Calu3 (cell line): ENCODE data around the gene PCGF3. TPM values are rescaled to one million over a fixed set of nuclear protein-coding genes. Genes with fewer than 3 reads are reported as not detected.

ENCODE experiments used
- BruUV-seq: library from RNA; stranded (reverse); fragments of 400-500 nt; replicated peaks from 2 replicates; lab custom pipeline; 2021; lab: Mats Ljungman, UMichigan
- CTCF ChIA-PET: fragments of 300-600 bp; sonication (Branson Sonifier 250); formaldehyde crosslinking; loops from one replicate; lab custom pipeline; 2022; ENCODE audit warnings: antibody characterized with exemption; lab: Charles Lee
- DNase-seq: peaks from one replicate; pipeline ENCODE4 v3.0.0; 2022
- H3K27ac Mint-ChIP-seq: one replicate; pipeline ENCODE4 v1.8.0; 2022; ENCODE audit warnings: mixed read lengths; ENCODE audit not compliant: unreplicated experiment
- H3K27me3 Mint-ChIP-seq: one replicate; pipeline ENCODE4 v1.8.0; 2022; ENCODE audit warnings: mixed read lengths; ENCODE audit not compliant: unreplicated experiment
- H3K36me3 Mint-ChIP-seq: one replicate; pipeline ENCODE4 v1.8.0; 2022; ENCODE audit warnings: mild to moderate bottlenecking, moderate library complexity, mixed read lengths; ENCODE audit not compliant: insufficient read depth, unreplicated experiment
- H3K4me1 Mint-ChIP-seq: one replicate; pipeline ENCODE4 v1.8.0; 2022; ENCODE audit warnings: mild to moderate bottlenecking, low read depth, mixed read lengths; ENCODE audit not compliant: unreplicated experiment
- H3K4me3 Mint-ChIP-seq: one replicate; pipeline ENCODE4 v1.8.0; 2022; ENCODE audit warnings: mild to moderate bottlenecking, low read depth, moderate library complexity, mixed read lengths; ENCODE audit not compliant: unreplicated experiment
- H3K9me3 Mint-ChIP-seq: one replicate; pipeline ENCODE4 v1.8.0; 2022; ENCODE audit warnings: low read depth, mixed read lengths; ENCODE audit not compliant: unreplicated experiment
- intact Hi-C: fragments of 100-400 bp; cut with micrococcal nuclease; formaldehyde crosslinking; loops from one replicate; pipeline ENCODE4 v1.10.0; 2022; ENCODE audit not compliant: unreplicated experiment
- total RNA-seq: library from RNA; stranded (reverse); gene quantifications from 2 replicates; pipeline ENCODE4 v1.2.3, GENCODE V29; 2022
- TF ChIP-seq, protein P1 (sequence below): fragments of 200-600 bp; IDR thresholded peaks from one replicate; pipeline ENCODE4 v1.8.0; 2022; ENCODE audit warnings: antibody characterized with exemption; ENCODE audit not compliant: unreplicated experiment

Gene PCGF3
- total RNA-seq, 1 experiment from 2014 or later: 30.0 TPM

DNA sequence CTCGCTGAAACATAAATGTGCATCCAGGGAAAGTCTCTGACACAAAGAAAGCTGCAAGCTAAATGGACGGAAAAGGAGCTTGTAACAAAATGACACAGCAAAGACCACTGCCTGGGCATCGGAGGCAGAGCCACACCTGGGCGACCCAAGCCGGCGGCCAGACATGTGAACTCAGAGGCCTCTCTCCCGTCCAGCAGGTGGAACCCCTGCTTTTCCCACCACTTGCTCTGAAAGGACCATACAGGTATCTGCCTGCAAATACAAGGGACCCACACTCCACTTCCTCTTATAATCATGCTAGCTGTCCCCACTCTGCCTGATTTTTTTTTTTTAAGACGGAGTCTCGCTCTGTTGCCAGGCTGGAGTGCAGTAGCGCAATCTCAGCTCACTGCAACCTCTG lies 108.3 kb downstream of the PCGF3 start:
- H3K27me3 Mint-ChIP-seq: peaks cover 46% of the 10 kb centered on the region
- no peak overlapping the region for H3K27ac Mint-ChIP-seq
- peaks cover 7% of the 10 kb centered on the region for H3K36me3 Mint-ChIP-seq
- no peaks in the 10 kb centered on the region for H3K9me3 Mint-ChIP-seq
- CTCF ChIA-PET: interaction anchor here (0.6 kb wide), 1 partner anchor 16 kb away, joined by 5 read pairs; no protein-coding TSS in a partner anchor
- H3K4me1 Mint-ChIP-seq: peaks cover 13% of the 10 kb centered on the region
- TF ChIP-seq, protein P1, sequence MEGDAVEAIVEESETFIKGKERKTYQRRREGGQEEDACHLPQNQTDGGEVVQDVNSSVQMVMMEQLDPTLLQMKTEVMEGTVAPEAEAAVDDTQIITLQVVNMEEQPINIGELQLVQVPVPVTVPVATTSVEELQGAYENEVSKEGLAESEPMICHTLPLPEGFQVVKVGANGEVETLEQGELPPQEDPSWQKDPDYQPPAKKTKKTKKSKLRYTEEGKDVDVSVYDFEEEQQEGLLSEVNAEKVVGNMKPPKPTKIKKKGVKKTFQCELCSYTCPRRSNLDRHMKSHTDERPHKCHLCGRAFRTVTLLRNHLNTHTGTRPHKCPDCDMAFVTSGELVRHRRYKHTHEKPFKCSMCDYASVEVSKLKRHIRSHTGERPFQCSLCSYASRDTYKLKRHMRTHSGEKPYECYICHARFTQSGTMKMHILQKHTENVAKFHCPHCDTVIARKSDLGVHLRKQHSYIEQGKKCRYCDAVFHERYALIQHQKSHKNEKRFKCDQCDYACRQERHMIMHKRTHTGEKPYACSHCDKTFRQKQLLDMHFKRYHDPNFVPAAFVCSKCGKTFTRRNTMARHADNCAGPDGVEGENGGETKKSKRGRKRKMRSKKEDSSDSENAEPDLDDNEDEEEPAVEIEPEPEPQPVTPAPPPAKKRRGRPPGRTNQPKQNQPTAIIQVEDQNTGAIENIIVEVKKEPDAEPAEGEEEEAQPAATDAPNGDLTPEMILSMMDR: no peak
- no TSS peak for BruUV-seq
- H3K4me3 Mint-ChIP-seq: no peak overlapping the region
- no peak for DNase-seq
- intact Hi-C loops: no loop called here

DNA sequence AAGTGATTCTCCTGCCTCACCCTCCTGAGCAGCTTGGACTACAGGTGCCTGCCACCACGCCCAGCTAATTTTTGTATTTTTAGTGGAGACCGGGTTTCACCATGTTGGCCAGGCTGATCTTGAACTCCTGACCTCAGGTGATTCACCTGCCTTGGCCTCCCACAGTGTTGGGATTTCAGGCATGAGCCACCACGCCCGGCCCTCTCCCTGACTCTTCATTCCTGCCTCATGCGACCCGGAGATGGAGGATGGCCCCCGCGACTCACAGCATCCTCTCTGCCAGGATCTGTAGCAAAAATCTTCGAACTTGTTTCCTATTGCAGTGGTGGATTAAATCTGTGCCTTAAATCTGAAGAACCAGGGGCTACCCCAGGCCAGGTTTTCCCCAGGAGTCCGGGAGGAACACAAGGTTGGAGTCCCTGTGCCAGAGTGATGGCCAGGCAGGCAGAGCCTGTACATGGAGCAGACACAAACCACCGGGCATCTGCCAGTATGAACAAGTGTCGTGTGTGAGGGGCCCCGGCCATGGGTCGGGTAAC lies 108.7 kb downstream of the PCGF3 start:
- H3K27ac Mint-ChIP-seq: no peak overlapping the region
- TF ChIP-seq, protein P1: no peak
- H3K4me3 Mint-ChIP-seq: no peak overlapping the region

DNA sequence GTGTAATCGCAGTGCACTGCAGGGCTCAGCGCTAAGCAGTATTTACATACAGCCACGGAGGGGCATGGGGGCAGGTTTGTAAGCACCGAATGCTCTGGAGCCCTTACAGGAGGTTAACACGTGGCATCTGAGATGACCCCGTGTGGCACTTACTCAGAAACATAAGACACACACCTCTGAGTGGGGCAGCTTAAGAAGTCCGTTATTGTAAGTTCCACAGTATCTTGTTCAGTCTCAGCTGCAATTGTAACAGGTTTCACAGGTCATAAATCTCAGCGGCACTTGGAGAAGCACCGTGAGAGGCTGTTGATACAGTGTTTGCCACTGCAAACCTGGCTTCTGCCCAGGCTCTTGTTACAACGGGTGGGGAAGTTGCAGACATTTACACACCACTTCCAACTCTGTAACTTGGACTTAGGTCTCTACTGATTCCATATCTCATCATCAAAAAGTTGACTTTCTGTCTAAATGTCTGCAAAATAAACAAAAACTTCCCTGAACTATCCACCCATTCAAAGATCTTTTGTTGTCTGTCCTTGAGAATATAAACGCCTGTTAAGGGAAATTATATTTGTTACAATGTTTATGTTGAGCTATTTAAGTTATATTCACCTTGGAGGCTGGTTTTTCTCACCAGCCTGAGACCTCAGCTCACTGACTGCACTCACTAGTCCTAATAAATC lies 110.0 kb downstream of the PCGF3 start:
- CTCF ChIA-PET: no interaction called here
- BruUV-seq: no TSS peak

More for the DNA sequence above, 108.7 kb downstream of the PCGF3 start:
- Mint-ChIP-seq H3K9me3 (no peaks in the 10 kb centered on the region), H3K27me3 (peaks cover 46% of the 10 kb centered on the region), H3K36me3 (peaks cover 7% of the 10 kb centered on the region), H3K4me1 (peaks cover 13% of the 10 kb centered on the region)
- CTCF ChIA-PET: interaction anchor here (0.6 kb wide), 1 partner anchor 16 kb away, joined by 5 read pairs; no protein-coding TSS in a partner anchor
- intact Hi-C loops: no loop called here
- BruUV-seq: no TSS peak
- DNase-seq: no peak

DNA sequence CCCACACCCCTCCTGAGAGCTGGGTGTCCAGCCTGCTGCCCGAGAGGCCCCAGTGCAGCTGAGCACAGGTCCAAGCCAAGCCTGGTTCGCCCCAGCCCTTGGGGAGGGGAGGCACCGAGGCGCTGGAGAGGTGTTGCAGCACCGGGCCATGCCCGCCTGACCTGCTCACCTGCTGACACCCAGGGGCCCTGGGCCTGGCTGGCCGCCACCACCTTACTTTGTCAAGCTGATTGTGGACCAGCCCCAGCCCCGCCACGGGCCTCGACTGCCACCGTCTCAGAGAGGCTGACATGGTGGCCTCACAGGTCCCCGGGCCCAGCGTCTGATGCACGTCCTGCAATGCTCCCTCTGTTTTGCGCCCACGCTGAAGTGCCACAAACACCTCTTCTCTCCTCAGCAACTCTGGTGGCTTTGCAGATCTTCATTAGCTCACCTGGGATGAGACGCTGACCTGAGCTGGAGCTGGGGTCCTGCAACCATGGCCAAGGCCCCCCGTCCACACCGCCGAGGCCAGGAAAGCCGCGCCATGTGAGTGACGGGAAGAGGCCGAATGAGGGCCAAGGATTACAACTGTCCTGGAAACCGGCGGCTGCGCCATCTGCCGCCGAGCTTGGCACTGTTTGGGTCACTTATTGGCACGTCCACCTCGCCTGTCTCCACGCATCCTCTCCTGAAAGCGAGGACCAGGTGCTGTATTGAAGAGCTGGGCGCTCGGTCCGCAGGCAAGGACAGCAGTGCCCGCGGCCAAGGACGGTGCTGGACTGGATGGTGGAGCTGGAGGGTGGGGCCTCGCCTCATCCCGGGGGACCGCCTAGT lies 112.7 kb downstream of the PCGF3 start:
- BruUV-seq: no TSS peak
- no peak overlapping the region for H3K4me3 Mint-ChIP-seq
- no peaks in the 10 kb centered on the region for H3K9me3 Mint-ChIP-seq
- H3K4me1 Mint-ChIP-seq: peaks cover 13% of the 10 kb centered on the region
- TF ChIP-seq, protein P1: no peak
- intact Hi-C loops: no loop called here
- peaks cover 50% of the 10 kb centered on the region for H3K27me3 Mint-ChIP-seq
- no peaks in the 10 kb centered on the region for H3K36me3 Mint-ChIP-seq
- CTCF ChIA-PET: no interaction called here
- H3K27ac Mint-ChIP-seq: no peak overlapping the region
- DNase-seq: no peak

More for the DNA sequence above, 110.0 kb downstream of the PCGF3 start:
- H3K36me3 Mint-ChIP-seq: peaks cover 2% of the 10 kb centered on the region
- TF ChIP-seq, protein P1: no peak
- no peak overlapping the region for H3K27ac Mint-ChIP-seq
- H3K4me1 Mint-ChIP-seq: peaks cover 13% of the 10 kb centered on the region
- H3K4me3 Mint-ChIP-seq: no peak overlapping the region
- intact Hi-C loops: no loop called here
- DNase-seq: no peak
- peaks cover 46% of the 10 kb centered on the region for H3K27me3 Mint-ChIP-seq
- H3K9me3 Mint-ChIP-seq: no peaks in the 10 kb centered on the region
